Activated T-helper 1 cell treated with Interleukin-2 at 50 U/mL for 16 hours (primary cell): ENCODE results near the gene NFATC1.

Experiments used
- DNase-seq: peaks from one replicate; pipeline ENCODE4 v3.0.0-alpha.2; 2020; ENCODE audit warnings: low read depth

Gene NFATC1

DNA sequence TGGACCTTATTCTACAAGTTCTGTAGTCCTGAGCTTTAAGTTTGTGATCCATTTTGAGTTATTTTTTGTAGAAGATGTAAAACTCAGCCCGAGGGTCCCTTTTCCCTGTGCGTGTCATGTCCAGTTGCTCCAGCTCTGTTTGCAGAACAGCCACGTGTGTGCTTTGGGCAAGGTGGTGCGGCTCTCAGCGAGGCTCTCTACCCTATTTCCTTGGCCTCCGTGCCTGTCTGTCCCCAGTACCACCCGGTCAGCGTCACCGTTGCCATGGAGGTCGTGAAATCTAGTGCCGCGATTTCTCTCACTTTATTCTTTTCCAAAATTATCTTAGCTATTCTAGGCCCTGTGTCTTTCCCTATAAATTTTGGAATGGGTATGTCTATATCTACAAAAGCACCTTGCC, 142.9 kb downstream of the NFATC1 start:
- no peak for DNase-seq

DNA sequence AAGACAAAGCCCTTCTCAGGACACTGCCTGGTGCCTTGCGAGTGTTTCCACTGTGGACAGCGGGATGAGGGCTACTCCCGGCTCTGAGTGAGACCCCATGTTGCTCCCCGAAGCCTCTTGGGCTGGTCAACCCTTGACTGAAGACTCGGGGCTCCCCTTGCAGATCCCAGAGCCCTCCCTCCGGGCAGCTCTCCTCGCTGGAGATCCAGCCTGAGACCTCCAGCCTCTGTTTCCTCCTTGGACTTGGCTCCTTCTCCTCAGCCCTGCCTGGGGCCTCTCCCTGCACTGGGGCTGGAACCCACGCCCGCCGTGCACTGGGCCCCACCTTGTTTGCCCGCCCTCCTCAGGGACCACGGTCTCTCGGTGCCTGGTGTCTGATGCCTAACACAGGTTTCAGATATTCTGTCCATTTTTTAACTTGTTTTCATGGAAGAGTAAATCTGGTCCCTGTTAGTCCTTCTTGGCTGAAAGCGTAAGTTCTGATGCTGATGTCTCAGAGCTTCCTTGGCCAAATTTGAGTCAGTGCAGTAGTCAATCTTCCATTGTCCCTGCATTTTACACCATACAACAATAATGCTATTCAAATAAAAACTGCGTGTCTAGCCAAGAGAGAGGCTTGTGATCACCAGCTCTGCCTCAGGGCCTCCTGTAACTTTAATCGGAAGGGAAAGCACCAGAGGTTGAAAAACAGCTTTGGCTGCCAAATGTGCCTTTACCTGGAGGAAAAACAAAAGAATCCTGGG, 144.6 kb downstream of the NFATC1 start:
- DNase-seq = no peak

DNA sequence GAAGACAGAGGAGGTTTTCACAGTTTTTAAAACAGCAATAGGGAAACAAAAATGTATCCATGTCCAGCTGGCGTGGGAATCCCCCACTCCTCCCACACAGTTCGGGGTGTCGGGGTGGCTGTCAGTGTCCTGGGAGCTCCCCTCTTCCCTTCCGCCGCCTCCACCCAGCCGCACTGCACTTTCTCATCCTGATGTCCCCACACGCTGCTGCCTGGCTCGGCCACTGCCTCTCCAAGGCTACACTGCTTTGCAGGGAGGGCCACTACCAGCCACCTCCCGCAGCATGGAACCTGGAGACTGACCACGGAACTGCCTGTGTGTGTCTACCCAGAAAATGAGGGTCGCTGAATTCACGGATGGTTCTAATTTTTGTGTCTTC, 145.2 kb downstream of the NFATC1 start:
- no peak for DNase-seq

DNA sequence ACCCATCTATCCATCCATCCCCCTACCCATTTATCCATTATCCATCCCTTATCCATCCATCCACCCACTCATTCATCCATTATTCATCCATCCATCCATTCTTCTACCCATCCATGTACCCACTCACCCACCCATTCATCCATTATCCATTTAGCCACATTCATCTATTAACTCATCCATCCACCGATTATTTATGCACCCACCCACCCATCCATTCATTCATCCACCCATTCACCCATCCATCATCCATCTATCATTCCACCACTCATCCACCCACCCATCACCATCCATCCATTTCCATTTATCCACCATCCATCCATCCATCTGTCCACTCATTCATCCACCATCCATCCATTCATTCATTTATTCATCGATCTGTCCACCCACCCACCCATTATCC, 146.5 kb downstream of the NFATC1 start:
- no peak for DNase-seq

DNA sequence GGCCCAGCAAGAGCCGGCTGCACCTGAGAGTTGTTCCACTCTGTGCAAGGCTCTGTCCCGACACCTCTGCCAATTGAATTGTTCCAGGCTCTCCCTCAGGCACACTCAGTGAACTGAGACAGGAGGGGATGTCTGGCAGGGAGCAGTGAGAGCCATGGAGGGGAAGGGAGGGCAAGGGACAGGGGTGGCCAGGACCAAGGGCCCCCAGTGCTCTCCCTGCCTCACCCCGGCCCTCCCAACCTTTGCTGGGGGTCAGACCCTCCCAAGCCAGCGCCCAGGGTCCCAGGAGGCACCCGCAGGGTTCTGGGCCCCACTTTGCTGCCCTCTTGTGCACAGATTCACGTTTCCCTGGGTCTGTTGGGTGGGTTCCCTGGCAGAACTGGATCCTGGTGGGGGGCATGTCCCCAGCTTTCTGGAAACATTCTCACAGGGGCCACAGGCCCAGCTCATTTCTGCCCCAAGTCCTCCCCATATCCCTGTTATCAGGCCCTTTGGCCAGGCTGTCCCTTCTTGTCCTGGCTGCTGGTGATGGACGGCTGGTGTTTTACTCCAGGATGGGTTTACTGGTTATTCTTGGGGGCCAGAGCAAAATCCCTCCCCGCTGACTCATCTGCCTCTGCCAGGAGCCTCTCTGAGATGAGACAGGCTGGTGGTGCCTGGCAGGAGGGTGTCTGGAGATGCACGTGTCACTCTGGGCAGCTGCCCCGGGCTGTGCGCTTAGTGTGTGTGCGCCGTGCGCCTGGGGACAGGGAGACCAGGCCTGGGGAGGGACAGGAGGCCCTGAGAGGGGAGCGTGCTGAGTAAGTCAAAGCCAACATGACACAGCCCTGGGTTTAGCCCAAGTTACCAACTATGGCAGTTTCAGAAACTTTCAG, 147.4 kb downstream of the NFATC1 start:
- DNase-seq = no peak

DNA sequence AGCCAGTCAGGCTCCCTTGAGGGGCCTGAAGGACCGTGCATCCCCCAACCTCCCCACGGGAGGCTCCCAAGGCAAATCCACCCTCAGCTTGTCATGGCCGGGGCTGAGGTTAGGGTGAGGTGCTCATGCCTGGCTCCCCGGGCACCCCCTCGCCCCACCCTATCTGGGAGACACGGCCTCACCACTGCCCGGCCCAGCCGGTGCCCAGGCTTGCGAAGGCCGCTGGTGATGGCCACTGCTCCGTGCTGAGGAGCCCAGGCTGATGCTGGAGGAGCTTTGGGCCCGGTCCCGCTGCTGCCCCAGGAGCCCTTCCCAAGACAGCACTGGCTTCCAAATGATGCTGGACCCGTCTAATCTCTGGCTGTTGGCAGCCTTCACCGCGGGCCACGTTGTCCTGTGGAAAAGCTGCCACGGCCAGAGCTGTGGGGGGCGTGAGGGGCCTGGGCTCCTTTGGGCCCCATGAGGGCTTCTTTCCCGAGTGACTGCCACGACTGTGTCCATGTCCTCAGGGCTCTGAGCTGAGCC, 148.2 kb downstream of the NFATC1 start:
- no peak for DNase-seq

DNA sequence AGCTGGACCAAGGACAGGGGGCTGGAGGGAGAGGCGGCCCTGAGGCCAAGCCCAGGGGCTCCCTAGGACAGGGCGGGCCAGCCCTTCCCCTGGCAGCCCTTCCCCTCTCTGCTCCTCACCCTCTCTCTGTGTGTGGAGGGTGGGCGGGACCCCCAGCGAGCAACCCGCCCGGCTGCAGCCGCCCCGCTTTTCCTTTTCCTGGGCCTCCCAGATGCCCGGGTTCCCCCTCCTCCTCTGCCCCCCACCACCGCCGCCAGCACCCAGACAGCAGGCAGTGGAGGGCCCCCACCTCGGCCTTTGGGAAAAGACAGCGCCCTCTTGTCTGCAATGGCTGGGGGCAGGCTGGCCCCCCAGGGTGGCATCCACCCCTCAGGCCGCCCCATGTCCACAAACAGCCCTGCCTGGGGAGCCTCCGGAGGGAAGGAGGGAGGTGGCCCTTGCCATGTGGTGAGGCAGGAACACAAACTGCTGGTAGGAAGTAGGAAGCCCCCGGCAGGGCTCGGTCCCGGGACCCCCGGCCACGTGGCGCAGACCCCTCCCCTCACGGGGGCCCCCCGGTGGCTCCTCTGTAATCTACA, 148.7 kb downstream of the NFATC1 start:
- DNase-seq = no peak

DNA sequence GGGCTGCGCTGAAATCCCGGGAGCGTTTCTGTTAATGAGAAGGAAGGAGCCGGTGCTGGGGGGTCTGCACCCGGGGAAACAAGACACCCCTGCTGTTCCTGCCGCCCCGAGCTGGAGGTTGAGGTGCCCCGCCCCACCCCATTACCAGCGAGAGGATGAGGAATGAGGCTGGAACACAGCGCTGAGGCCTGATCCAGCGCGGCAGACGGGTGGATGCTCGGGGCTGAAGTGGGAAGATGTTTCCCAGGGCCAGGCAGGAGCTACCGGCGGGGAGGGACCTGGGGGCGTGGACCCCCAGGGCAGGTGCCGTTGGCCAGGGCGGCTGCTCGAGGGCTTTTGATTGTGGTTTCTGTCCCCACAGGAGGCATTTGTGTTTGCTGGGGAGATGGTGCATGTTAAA, 149.5 kb downstream of the NFATC1 start:
- DNase-seq = no peak

DNA sequence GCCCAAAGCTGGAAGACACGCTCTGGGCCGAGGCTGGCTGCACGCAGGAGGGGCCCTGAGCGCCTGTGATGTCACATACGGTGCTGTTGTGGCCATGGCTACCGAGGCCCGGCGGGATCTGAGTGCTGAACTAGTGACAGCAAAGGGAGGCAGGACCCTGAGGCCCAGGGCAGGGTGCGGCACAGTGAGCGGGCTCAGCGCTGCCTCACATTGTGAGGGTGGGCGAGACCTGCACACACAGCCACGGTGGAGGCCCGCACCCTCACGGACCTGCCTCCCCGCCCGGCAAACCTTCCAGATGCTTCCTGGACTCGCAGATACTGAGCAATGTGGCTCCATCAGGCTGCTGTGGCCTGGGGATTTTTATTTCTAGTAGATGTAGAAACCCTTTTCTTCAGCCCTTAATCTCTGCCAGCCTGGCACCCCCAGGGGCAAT, 150.0 kb downstream of the NFATC1 start:
- no peak for DNase-seq

DNA sequence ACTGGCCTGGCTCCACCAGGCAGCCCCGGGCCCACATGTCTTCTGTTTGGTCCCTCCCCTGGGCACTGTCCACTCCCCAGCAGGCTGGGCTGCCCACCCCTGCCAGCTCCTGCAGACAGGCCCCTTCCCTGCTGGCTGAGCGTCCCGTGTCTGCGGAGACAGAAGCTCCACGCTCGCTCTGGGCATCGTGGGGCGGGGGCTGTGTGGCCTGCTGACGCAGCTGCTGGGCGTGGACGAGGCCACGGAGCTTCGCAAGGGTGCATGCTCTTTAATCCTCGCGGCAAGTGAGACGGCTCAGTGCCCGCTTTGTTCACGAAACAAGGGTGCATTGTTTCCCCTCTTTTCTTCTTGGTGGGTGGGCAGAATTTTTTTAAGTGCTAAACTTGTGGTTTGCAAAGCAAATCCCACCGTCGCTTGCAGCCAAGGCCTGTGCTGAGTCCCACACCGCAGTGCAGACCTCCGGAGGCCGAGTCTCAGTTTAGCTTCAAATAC, 151.1 kb downstream of the NFATC1 start:
- no peak for DNase-seq

DNA sequence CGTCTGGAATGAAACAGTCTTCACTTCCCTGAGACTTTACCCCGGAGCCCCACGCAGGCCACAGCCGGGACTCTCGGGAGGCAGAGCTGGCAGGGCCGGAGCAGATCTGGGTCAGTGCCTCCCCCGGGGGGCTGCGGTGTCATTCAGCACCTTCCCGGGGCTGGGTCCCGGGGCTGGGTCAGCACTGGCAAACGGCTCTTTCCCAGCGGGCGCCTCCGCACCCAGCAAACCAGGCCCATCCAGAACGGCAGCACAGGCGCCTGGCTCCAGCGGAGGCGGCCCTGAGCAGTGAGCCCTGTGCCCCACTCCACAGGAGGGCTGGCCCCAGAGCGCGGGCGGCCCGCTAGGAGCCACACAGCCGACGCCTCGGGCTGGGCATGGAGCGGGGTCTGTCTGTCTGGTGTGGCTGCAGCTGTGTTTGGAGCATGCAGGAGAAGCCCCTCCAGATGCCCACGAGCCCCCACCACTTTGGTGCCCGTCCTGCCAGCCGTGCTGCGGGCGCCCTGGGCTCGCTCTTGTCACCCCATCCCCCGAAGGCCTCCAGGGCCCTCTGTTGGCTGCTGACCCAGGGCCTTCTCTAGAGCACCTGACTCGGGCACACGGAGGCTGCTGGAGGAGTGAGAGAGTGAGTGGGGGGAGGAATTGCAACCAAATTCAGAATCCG, 151.8 kb downstream of the NFATC1 start:
- no peak for DNase-seq

DNA sequence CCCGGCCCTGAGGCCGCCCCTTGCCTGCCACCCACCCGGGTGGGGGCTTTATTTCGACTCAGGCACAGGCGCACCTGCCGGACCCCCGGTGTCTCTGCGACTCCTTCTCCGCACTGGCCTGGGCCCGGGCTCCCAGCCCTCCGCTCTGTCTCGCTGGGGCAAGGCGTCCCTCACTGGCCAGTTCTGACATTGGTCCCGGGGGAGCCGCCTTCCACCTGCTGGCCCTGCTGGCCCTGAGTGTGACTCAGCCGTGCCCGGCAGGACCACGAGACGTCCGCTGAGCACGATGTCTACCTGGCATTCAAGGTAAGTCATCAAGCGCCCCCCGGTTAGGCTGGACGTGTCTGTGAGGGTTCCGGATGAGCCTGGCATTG, 152.3 kb downstream of the NFATC1 start:
- no peak for DNase-seq

DNA sequence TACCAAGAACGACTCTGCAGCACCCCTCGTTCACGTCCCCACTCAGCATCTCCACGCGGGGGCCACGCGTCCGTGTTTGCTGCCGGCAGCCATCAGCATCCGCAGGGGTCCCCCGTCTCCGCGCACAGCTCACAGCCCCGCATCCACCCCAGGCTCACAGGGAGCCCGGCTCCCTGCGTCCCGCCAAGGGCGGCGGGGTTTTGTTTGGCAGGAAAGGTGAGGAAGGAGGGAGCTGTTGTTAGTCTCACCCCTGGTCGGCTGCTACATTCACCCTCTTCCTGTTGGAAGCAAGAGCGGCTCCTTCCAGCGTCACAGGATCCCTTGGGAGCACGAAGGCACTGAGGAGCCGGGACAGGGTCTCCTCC, 152.9 kb downstream of the NFATC1 start:
- DNase-seq = no peak

DNA sequence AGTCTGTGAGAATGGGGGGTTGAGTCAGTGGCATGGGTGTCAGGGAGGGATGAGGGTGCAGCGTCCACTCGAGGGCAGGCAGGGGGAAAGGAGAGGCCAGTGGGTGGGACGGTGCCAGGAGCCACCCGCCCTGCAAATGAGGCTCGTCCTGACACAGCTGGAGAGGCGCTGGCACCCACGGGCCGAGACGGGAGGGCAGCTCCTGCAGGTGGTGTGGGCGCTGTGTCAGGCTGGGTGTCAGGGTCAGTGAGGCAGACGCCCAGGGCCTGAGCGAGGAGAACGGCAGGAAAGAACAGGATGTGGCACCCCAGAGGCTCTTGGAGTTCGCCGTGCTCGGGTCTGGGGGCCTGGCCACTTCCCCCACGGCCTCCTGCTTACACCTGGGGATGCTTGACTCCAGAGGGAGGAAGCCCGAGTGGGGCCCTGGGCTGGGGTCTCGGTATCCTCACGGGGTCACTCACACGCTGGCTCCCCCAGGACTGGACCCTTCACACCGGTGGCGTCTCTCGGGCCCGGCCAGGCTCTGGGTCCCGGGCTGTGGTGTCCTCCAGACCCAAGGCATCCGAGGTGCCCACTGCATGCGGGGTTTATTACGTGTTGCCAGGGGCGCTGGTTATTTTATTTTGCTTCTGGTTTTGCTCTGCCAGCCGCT, 153.4 kb downstream of the NFATC1 start:
- no peak for DNase-seq

DNA sequence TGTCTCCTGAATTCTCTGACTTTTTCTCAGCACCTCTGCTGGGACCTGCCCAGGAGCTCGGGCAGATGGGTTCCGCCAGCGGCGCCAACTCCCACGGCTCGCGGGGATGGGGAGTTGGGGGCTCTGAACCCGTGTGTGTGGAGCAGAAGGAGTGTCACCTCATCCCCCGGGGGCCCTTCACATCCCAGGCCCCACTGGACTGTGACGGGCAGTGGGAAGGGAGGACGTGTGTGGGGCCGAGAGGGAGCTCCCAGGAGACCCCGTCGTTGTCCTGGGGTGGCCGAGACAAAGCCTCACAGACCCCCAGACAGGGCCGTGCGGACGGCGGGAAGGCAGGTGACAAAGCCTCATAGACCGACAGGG, 153.9 kb downstream of the NFATC1 start:
- no peak for DNase-seq

DNA sequence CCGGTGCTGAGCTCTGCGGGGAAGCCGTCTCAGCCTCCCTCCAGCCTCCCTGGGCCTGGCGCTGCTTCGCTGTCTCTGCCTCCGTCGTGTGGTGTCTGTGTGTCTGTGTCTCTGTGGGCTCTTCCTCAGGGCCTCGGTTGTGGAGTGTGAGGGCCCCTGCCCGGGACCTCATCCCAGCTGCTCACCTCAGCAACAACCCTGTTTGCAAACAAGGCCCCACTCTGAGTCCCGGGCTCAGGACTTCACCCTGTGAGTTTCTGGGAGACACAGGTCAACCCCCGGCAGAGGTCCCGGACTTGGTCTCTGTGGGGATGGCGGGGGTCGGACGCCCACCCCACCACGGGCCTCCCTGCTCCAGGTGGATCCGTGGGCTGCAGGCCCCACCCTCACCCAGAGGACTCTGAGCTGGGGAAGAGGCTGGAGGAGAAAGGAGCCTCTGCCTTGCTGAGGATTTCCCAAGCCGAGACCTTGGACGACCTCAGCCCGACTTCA, 156.5 kb downstream of the NFATC1 start:
- no peak for DNase-seq

DNA sequence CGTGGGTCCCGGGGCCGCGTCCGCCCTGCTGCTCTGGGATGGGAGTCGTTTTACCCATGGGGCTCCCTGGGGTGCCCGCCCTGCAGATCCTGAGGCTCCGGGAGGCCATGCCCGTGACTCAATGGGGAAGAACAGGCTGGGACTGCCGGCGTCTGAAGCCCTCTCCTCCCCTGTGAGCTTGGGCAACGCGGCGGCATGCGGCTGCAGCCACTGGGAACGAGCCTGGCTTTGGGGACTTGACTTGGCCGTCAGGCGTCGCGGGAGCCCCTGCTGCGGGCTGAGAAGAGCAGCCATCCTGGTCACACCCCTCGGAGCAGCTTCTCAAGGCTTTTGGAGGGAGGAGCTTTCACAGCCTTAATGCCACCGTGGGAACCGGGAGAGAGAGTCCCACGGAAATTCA, 157.0 kb downstream of the NFATC1 start:
- no peak for DNase-seq

DNA sequence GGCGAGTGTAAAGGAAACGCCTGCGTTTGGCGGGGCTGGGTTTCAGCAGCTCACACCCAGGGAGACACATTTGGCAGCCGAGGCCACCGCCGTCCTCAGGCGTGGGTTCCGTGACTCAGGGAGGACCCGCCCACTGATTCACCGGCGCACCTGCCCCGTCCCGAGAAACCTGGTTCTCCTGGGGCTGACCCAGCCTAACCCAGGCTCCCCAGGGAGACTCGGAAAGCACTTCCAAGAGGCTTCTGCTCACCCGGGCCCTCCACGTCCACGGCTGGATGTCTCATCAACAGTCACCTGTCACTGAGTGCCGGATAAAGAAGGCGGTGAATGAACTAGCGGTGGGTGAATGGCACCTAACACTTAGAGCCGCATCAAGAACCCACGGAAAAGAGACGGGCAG, 157.4 kb downstream of the NFATC1 start:
- DNase-seq = no peak

DNA sequence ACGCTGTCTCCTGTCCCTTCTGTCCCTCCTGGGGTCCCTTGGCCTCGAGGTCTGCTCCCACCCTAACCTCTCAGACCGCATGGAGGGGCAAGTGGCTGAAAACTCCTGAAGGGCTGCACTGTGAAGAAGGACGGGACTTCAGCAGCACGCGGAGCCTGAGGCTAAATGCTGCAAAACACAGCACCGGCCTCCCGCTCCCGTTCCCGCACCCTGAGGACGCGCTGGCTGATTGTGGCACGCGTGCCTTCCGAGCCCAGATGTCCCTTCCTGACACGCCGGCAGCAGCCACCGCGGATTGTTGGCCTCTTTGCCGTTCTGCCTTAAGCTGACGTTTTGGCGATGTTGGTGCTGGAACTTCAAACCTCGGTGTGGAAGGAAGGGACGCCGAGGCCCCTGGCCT, 158.0 kb downstream of the NFATC1 start:
- no peak for DNase-seq

DNA sequence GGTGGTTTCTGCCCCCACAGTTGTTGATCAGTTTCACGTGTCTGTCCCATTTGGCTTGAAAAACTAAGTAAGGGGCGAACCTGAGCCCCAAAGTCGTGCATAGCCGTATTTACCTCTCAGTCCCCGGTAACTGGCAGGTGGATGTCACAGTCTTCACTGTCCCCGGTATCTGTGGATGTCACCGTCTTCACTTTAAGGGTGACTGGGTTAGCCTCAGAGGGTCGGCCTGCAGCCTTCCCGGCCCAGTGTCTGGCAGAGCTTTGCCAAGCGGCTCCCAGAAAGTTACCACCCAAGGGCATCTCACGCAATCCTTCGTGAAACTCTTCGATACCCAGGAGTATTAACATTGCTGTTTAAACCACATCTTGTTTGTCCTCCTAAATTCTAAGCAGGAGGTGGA, 158.6 kb downstream of the NFATC1 start:
- no peak for DNase-seq

DNA sequence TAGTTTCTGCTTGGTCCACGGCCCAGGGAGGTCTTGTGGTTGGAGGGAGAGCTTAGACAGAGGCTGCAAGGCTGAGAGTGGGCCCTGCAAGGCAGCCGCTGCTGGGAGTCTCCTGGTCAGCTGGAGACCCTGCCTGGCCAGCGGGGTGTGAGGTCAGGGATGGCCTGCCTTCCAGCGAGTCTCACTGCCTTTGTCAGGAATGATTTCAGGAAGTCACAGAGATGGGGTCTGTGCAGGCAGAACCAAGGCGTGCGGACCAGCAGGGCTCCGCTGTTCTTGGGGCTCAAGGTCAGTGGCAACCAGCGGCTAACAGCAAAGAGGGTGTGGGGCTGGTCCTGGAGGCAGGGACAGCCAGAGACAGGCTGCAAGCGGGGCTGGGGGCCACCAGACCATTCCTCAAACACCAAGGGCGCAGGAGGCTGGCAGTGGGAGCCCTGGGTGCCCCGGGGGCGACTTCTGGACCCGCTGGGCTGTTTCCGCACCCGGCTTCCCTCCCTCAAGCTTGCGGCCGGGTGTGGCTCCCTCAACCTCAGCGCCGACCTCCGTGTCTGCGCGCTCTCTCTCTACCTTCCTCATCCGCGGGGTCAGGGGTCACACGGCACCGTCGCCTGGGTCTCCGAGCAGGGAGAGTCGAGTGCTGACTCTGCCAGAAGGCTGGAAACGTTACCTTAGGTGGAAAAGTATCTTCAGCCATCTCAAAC, 159.4 kb downstream of the NFATC1 start:
- DNase-seq = no peak
